ENCODE data around the gene NDUFAF4.

Gene NDUFAF4

GRCh38 chr6:96900873-96901272 lies 3.2 kb upstream of the NDUFAF4 start:
- no peak overlapping the region for H3K18ac ChIP-seq (ENCODE audit: low read depth in 1 of 2, low read length in 2 of 2)
- H3K27me3 ChIP-seq (ENCODE audit: control insufficient read depth in 1 of 2, insufficient read depth in 1 of 2, low read length in 2 of 2) = peaks cover 0 to 2% of the 10 kb centered on the region in 2 experiments
- no peaks in the 10 kb centered on the region for H3K79me1 ChIP-seq (replicated peaks; ENCODE audit: low read length, poor library complexity, severe bottlenecking)
- DNase-seq = no peak
- no peak overlapping the region for H4K91ac ChIP-seq (ENCODE audit: low read length)
- no CpG with 5 or more reads among the region's 2 CpGs for WGBS
- no peak overlapping the region for H2BK120ac ChIP-seq (ENCODE audit: low read depth, low read length)
- H3K23ac ChIP-seq (ENCODE audit: low read length in 2 of 2) = no peak overlapping the region
- H3K4me1 ChIP-seq (ENCODE audit: control insufficient read depth, insufficient read depth, low read depth, low read length) = peaks cover 1% of the 10 kb centered on the region
- H2AK5ac ChIP-seq (ENCODE audit: low read length, severe bottlenecking) = no peak overlapping the region
- H3K14ac ChIP-seq (ENCODE audit: low read length in 2 of 2) = no peak overlapping the region
- no peaks in the 10 kb centered on the region for H3K9me3 ChIP-seq (ENCODE audit: control insufficient read depth, low read length)
- no peak overlapping the region for H2BK12ac ChIP-seq (ENCODE audit: low read length in 2 of 2)
- H3K9ac ChIP-seq (ENCODE audit: low read length) = no peak overlapping the region
- H4K8ac ChIP-seq (ENCODE audit: low read length) = no peak overlapping the region
- no peak overlapping the region for H3K27ac ChIP-seq (ENCODE audit: low read length, poor library complexity, severe bottlenecking)
- no peak overlapping the region for H2BK15ac ChIP-seq (ENCODE audit: low read depth, poor library complexity, severe bottlenecking)
- H3K4ac ChIP-seq (ENCODE audit: low read depth in 1 of 2, low read length in 2 of 2) = no peak overlapping the region
- peaks cover 0 to 2% of the 10 kb centered on the region in 2 experiments for H3K36me3 ChIP-seq (ENCODE audit: control insufficient read depth in 1 of 2, insufficient read depth in 2 of 2, low read depth in 1 of 2, low read length in 2 of 2)
- H3K4me2 ChIP-seq (ENCODE audit: low read length, poor library complexity, severe bottlenecking) = no peak overlapping the region
- no peak overlapping the region for H3K4me3 ChIP-seq (ENCODE audit: insufficient read depth in 1 of 2, low read depth in 1 of 2, low read length in 2 of 2)
- H2AFZ ChIP-seq (ENCODE audit: low read depth, low read length) = no peak overlapping the region
- H2BK5ac ChIP-seq (ENCODE audit: low read depth, low read length, poor library complexity, severe bottlenecking) = no peak overlapping the region

- Histone ChIP-seq H3K79me1 (replicated peaks; ENCODE audit: low read length, poor library complexity, severe bottlenecking) (no peaks in the 10 kb centered on the region), H2BK15ac (ENCODE audit: low read depth, poor library complexity, severe bottlenecking) (no peak overlapping the region), H3K9me3 (ENCODE audit: control insufficient read depth, low read length) (no peaks in the 10 kb centered on the region), H3K4me2 (ENCODE audit: low read length, poor library complexity, severe bottlenecking) (no peak overlapping the region), H2AK5ac (ENCODE audit: low read length, severe bottlenecking) (no peak overlapping the region), H2BK12ac (ENCODE audit: low read length in 2 of 2) (no peak overlapping the region), H2BK120ac (ENCODE audit: low read depth, low read length) (no peak overlapping the region), H3K27ac (ENCODE audit: low read length, poor library complexity, severe bottlenecking) (no peak overlapping the region), H3K14ac (ENCODE audit: low read length in 2 of 2) (no peak overlapping the region), H3K4me3 (ENCODE audit: insufficient read depth in 1 of 2, low read depth in 1 of 2, low read length in 2 of 2) (no peak overlapping the region), H4K8ac (ENCODE audit: low read length) (no peak overlapping the region), H3K9ac (ENCODE audit: low read length) (peak overlapping the region; percentile 98), H3K4me1 (ENCODE audit: control insufficient read depth, insufficient read depth, low read depth, low read length) (peaks cover 1% of the 10 kb centered on the region), H3K18ac (ENCODE audit: low read depth in 1 of 2, low read length in 2 of 2) (no peak overlapping the region), H3K36me3 (ENCODE audit: control insufficient read depth in 1 of 2, insufficient read depth in 2 of 2, low read depth in 1 of 2, low read length in 2 of 2) (peaks cover 0 to 15% of the 10 kb centered on the region in 2 experiments), H2BK5ac (ENCODE audit: low read depth, low read length, poor library complexity, severe bottlenecking) (no peak overlapping the region), H3K23ac (ENCODE audit: low read length in 2 of 2) (no peak overlapping the region), H4K91ac (ENCODE audit: low read length) (no peak overlapping the region), H3K4ac (ENCODE audit: low read depth in 1 of 2, low read length in 2 of 2) (no peak overlapping the region), H2AFZ (ENCODE audit: low read depth, low read length) (no peak overlapping the region), H3K27me3 (ENCODE audit: control insufficient read depth in 1 of 2, insufficient read depth in 1 of 2, low read length in 2 of 2) (no peaks in the 10 kb centered on the region)
- no CpG with 5 or more reads among the region's 2 CpGs for WGBS
- DNase-seq = no peak
Observed at GRCh38 chr6:96899451-96899998, 1.8 kb upstream of the NDUFAF4 start.

DNA sequence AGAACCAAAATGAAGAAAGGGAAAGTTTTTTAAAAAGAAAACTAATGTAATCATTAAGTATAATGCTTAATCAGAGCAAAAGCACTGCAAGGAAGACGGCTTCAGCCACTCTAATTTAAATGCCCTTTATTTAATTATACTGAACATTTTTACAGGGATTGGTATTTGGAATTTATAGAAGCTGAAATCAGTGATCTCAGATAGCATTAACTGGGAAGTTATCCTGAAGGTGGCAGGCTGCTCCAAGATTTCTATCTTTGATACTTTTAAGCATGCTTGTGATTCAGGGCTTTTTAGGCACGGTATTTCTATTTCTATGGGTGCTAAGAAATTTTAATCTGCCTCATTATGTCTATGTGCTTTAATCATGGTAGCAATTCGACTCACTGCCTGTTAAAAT lies 1.3 kb upstream of the NDUFAF4 start:
- Histone ChIP-seq H3K27me3 (ENCODE audit: control insufficient read depth in 1 of 2, insufficient read depth in 1 of 2, low read length in 2 of 2) (no peaks in the 10 kb centered on the region), H3K14ac (ENCODE audit: low read length in 2 of 2) (no peak overlapping the region), H3K4ac (ENCODE audit: low read depth in 1 of 2, low read length in 2 of 2) (no peak overlapping the region), H4K8ac (ENCODE audit: low read length) (no peak overlapping the region), H2BK15ac (ENCODE audit: low read depth, poor library complexity, severe bottlenecking) (no peak overlapping the region), H3K9me3 (ENCODE audit: control insufficient read depth, low read length) (no peaks in the 10 kb centered on the region), H3K36me3 (ENCODE audit: control insufficient read depth in 1 of 2, insufficient read depth in 2 of 2, low read depth in 1 of 2, low read length in 2 of 2) (peaks cover 0 to 20% of the 10 kb centered on the region in 2 experiments), H2BK120ac (ENCODE audit: low read depth, low read length) (no peak overlapping the region), H4K91ac (ENCODE audit: low read length) (no peak overlapping the region), H2AK5ac (ENCODE audit: low read length, severe bottlenecking) (no peak overlapping the region), H2AFZ (ENCODE audit: low read depth, low read length) (no peak overlapping the region), H3K4me1 (ENCODE audit: control insufficient read depth, insufficient read depth, low read depth, low read length) (peaks cover 1% of the 10 kb centered on the region), H3K9ac (ENCODE audit: low read length) (peak overlapping the region; percentile 98), H2BK5ac (ENCODE audit: low read depth, low read length, poor library complexity, severe bottlenecking) (no peak overlapping the region), H2BK12ac (ENCODE audit: low read length in 2 of 2) (no peak overlapping the region), H3K4me2 (ENCODE audit: low read length, poor library complexity, severe bottlenecking) (no peak overlapping the region), H3K18ac (ENCODE audit: low read depth in 1 of 2, low read length in 2 of 2) (no peak overlapping the region), H3K23ac (ENCODE audit: low read length in 2 of 2) (no peak overlapping the region), H3K4me3 (ENCODE audit: insufficient read depth in 1 of 2, low read depth in 1 of 2, low read length in 2 of 2) (peak overlapping the region in 1 of 2 experiments; percentile 98), H3K27ac (ENCODE audit: low read length, poor library complexity, severe bottlenecking) (no peak overlapping the region), H3K79me1 (replicated peaks; ENCODE audit: low read length, poor library complexity, severe bottlenecking) (peaks cover under 1% of the 10 kb centered on the region)
- WGBS = 60% methylated on average over 1 of the region's 3 CpGs
- DNase-seq = peak; percentile 61

DNA sequence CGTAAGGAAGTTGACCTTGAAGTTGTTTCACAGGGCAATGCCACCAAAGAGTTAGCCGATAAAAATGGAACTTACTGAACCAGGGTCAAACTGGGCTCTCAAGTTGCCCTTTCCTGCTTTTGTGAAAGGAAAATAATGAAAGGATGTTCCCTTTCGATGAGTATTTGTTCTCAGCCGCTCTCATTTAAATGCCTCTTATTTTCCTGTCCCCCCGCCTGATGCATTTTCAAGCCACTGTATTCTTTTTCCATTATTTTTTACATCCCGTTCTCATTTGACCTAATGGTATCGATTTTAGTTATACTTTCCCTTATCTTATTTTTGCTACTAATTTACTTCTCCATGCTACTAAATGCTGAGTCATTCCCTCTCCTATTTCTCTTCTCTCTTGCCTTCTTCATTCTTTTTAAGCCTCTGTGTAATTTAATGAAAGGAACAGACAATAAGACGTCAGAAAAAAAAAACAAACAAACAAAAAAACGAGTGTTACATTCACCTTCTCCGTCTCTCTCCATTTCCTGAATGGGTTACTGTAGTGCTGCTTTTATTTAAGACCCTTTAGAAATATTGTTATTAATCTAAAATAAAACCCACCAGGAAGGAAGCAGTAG lies 655 bp upstream of the NDUFAF4 start:
- Histone ChIP-seq H3K36me3 (ENCODE audit: control insufficient read depth in 1 of 2, insufficient read depth in 2 of 2, low read depth in 1 of 2, low read length in 2 of 2) (peaks cover 0 to 27% of the 10 kb centered on the region in 2 experiments), H3K14ac (ENCODE audit: low read length in 2 of 2) (no peak overlapping the region), H3K18ac (ENCODE audit: low read depth in 1 of 2, low read length in 2 of 2) (peak overlapping the region; percentile 52 to 86), H3K9ac (ENCODE audit: low read length) (peak overlapping the region; percentile 98), H3K79me1 (replicated peaks; ENCODE audit: low read length, poor library complexity, severe bottlenecking) (peaks cover 1% of the 10 kb centered on the region), H3K4me1 (ENCODE audit: control insufficient read depth, insufficient read depth, low read depth, low read length) (peaks cover 1% of the 10 kb centered on the region), H2BK120ac (ENCODE audit: low read depth, low read length) (peak overlapping the region; percentile 11), H2BK15ac (ENCODE audit: low read depth, poor library complexity, severe bottlenecking) (no peak overlapping the region), H3K27me3 (ENCODE audit: control insufficient read depth in 1 of 2, insufficient read depth in 1 of 2, low read length in 2 of 2) (no peaks in the 10 kb centered on the region), H4K8ac (ENCODE audit: low read length) (peak overlapping the region; percentile 49), H3K23ac (ENCODE audit: low read length in 2 of 2) (no peak overlapping the region), H3K4me2 (ENCODE audit: low read length, poor library complexity, severe bottlenecking) (peak overlapping the region; percentile 94), H2AK5ac (ENCODE audit: low read length, severe bottlenecking) (no peak overlapping the region), H3K4ac (ENCODE audit: low read depth in 1 of 2, low read length in 2 of 2) (peak overlapping the region in 1 of 2 experiments; percentile 58), H2BK5ac (ENCODE audit: low read depth, low read length, poor library complexity, severe bottlenecking) (no peak overlapping the region), H3K27ac (ENCODE audit: low read length, poor library complexity, severe bottlenecking) (peak overlapping the region; percentile 87), H3K9me3 (ENCODE audit: control insufficient read depth, low read length) (no peaks in the 10 kb centered on the region), H2BK12ac (ENCODE audit: low read length in 2 of 2) (no peak overlapping the region), H2AFZ (ENCODE audit: low read depth, low read length) (peak overlapping the region; percentile 53), H3K4me3 (ENCODE audit: insufficient read depth in 1 of 2, low read depth in 1 of 2, low read length in 2 of 2) (peak overlapping the region; percentile 59 to 98), H4K91ac (ENCODE audit: low read length) (no peak overlapping the region)
- WGBS = 2% methylated on average over 7 of the region's 10 CpGs
- DNase-seq = peak; percentile 57

All from mesenchymal stem cell (in vitro differentiated cells and primary cell).